Erythroblast (primary cell): ENCODE data around the gene LRRC3.

ENCODE experiments used
- GATA1 ChIP-seq: IDR thresholded peaks from 2 replicates; pipeline ENCODE4 v1.6.1; 2011; ENCODE audit warnings: low read depth, mild to moderate bottlenecking, control low read depth, low read length, moderate library complexity
- POLR2A ChIP-seq: IDR thresholded peaks from 2 replicates; pipeline ENCODE4 v1.6.1; 2011; ENCODE audit warnings: mild to moderate bottlenecking, low read length

- TF ChIP-seq POLR2A (no peak), GATA1 (no peak)
Observed at GRCh38 chr21:44459712-44460440, 4.6 kb downstream of the LRRC3 start.
